ENCODE data around the gene NECTIN4. TPM values are rescaled to one million over a fixed set of nuclear protein-coding genes. Genes with fewer than 3 reads are reported as not detected.
"Not testable (repeated sequence)": the region's sequence is repeated elsewhere in the genome, so short reads cannot be mapped to it uniquely, and the experiment has no call there.

The NECTIN4 gene
- total RNA-seq, 1 donor from 2014 or later = 0.18 TPM

DNA sequence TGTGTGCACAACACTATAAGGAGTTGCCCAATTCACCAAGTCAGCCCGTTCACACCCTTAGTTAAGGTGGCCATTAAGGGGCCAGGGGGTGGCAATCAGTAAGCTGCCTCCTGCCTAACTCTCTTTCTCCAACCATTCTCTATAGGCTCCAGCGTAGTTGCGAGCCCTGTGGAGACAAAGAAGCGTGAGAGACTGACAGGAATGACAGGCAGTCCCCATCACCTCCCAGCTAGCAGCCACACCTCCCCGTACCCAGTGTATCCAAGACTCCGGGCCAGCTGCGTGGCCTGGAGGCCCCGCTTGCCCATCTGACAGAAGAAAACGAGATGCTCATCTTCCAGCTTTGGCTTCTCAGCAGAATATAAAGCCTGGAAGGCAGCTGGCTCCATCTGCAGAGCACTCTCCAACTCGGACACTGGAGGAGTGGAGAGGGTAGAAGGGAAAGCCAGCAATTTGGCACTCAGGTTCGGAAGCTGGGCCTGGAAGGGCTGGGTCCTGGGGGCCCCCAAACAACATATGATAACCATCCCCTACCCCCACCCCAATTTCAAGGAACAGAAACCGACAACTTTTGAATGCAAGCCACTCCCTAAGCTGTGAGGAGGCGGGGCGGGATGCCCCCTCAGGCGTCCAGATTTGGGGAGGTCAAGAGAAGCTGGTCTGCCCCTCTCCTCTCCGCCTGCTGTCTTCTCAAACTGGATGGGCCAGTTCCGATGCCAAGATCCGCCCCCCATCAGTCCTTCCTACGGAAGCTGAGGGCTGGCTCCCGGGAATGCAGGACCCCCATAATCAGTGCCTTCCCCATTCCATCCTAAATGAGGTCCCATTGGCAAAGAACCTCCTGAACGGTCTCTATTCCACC lies 51.5 kb downstream of the NECTIN4 start:
- intact Hi-C loops (cut with micrococcal nuclease) = loop anchor here (1.0 kb wide), 1 partner anchor 17 kb away; the partner anchor contains the start of gene F11R

DNA sequence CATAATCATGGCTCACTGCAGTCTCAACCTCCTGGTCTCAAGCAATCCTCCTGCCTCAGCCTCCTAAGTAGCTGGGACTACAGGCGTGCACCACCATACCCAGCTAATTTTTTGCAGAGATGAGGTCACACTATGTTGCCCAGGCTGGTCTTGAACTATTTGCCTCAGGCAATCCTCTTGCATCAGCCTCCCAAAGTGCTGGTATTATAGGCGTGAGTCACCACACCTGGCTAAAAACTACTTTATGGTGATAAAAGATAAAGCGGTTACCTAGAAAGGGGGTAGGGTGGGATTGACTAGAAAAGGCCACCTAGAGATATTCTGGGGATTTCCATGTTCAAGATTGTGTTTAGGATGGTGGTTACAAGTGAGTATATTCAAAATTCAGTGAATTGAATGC lies 55.6 kb downstream of the NECTIN4 start:
- intact Hi-C loops (cut with micrococcal nuclease) = no loop called here

DNA sequence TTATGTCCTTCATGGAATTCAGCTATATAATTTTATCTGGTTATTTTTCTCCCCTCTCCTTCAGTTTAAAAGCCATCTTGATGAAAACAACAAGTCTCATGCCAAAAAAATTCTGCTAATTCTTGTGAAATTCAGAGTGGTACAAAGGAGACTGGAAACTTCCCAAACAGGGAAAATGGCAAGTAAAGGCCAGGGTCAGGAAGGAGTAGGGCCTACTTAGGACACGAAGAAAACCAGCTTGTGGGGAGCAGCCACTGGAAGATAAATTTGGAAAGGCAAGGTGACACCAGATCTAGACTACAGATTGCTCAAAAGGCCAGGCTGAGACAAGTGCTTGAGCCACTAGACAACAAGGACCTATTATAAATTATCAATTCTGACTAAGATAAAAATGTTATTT lies 56.9 kb downstream of the NECTIN4 start:
- intact Hi-C loops (cut with micrococcal nuclease) = no loop called here

DNA sequence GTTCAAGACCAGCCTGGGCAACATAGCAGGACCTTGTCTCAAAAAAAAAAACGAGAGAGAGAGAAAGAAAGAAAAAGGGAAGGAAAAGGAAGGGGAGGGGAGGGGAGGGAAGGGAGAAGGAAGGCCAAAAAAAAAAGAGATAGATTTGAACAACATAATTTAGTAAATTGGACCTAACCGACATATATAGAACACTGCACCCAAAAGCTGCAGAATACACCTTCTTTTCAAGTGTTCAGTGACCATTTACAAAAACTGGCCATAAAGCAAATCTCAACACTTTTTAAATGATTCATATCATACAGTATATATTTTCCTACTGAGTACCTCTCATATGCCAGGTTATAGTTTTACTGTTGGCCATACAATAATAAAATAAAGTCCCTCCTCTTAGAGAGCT lies 57.5 kb downstream of the NECTIN4 start:
- intact Hi-C loops (cut with micrococcal nuclease) = no loop called here

DNA sequence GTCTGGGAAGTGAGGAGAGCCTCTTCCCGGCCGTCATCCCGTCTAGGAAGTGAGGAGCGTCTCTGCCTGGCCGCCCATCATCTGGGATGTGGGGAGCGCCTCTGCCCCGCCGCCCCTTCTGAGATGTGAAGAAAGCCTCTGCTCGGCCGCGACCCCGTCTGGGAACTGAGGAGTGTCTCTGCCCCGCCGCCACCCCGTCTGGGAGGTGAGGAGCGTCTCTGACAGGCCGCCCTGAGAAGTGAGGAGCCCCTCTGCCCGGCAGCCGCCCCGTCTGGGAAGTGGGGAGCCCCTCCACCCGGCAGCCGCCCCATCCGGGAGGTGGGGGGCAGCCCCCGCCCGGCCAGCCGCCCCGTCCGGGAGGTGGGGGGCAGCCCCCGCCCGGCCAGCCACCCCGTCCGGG lies 59.9 kb downstream of the NECTIN4 start:
- intact Hi-C loops (cut with micrococcal nuclease) = not testable (repeated sequence)

DNA sequence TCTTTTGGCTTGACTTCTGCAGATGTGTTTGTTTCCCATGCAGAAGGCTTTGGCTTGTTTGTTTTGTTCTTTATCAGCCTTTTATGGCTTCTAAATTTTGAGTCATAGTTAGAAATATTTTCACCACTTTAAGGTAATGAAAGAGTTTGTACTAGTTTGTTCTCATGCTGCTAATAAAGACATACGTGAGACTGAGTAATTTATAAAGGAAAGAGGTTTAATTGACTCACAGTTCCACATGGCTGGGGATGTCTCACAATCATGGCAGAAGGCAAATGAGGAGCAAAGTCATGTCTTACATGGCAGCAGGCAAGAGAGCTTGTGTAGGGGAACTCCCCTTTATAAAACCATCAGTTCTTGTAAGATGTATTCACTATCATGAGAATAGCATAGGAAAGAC lies 62.4 kb downstream of the NECTIN4 start:
- intact Hi-C loops (cut with micrococcal nuclease) = not testable (repeated sequence)

DNA sequence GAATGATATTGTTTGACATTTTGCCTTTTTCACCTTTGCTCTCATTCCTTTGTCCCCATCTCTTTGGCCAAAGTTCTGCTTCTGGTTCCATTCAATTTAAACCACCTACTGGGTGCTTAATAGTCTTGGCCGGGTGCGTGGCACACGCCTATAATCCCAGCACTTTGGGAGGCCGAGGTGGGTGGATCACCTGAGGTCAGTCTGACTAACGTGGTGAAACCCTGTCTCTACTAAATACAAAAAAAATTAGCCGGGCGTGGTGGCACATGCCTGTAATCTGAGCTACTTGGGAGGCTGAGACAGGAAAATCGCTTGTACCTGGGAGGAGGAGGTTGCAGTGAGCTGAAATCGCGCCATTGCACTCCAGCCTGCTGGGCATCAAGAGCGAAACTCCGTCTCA lies 66.9 kb downstream of the NECTIN4 start:
- intact Hi-C loops (cut with micrococcal nuclease) = not testable (repeated sequence)

DNA sequence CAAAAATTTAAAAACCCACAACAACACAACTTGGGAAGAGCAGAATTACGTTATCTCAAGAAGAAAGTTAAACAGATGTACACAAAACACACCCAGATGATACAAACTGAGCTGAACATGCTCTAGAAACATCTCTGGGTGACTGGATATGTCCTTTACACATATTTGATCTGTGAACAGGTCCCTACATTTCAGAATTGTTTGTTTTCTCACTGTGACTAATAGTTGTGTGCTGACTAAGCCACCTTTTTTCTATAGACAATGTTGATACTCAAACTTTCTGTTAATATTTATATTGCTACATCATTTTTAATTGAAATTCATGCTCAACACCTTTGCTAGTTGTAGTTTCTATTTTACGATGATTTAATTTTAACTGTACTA lies 67.4 kb downstream of the NECTIN4 start:
- intact Hi-C loops (cut with micrococcal nuclease) = loop anchor here (1.0 to 2.0 kb wide), 2 partner anchors 16 to 23 kb away; partner anchors contain the start of genes TSTD1 and USF1

DNA sequence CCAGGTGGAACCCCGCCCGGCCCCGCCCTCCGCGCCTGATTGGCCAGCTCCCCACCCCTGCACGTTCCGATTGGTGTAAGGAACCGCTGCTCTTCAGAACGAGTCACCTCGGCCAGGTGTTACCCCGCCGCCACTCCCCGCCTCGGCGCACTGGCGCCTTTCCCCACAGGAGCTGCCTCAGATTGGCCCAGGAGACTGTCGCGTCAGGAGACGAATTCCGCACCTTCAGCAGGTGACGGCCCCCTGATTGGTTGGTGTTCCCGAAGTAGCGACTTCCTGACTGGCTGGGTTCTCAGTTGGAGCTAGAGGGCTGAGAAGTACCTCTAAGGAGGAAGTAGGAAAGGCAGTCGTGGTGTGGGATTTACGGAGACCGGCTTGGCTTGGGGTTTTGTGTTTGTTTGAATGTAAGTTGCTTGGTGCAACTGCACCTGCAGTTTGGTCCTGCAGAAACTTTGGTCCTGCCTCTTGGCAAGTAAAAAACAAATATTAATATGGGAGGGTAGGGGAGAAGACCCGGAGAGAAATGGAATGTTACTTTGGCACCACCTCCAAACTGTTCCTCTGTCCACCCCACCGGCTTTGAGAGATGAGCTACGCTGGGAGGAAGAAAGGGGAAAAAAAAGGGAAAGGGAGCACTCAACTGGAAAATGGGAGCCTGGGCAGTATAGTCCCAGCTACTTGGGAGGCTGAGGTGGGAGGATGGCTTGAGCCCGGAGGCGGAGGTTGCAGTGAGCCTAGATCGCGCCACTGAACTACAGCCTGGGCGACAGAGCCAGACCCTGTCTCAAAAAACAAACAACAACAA lies 68.0 kb downstream of the NECTIN4 start:
- intact Hi-C loops (cut with micrococcal nuclease) = loop anchor here (1.0 to 2.0 kb wide), 2 partner anchors 17 to 23 kb away; partner anchors contain the start of genes TSTD1 and USF1

Other genes with a start within 250 kb of the NECTIN4 start
- gene CD244, start 226.7 kb downstream of the NECTIN4 start, total RNA-seq = 0.70 and 0.84 TPM in 2 replicates
- not detected in 2 replicates for gene ITLN1, start 204.4 kb downstream of the NECTIN4 start, total RNA-seq
- gene ITLN2, start 134.7 kb downstream of the NECTIN4 start, total RNA-seq = not detected in 2 replicates
- gene F11R, start 68.4 kb downstream of the NECTIN4 start, total RNA-seq = 11.1 and 16.8 TPM in 2 replicates
- gene TSTD1, start 50.6 kb downstream of the NECTIN4 start, total RNA-seq = 44.5 and 52.1 TPM in 2 replicates
- gene USF1, start 43.6 kb downstream of the NECTIN4 start, total RNA-seq = 75.8 and 78.5 TPM in 2 replicates
- 266 and 271 TPM in 2 replicates for gene ARHGAP30, start 19.7 kb downstream of the NECTIN4 start, total RNA-seq
- 0.20 TPM in 1 of 2 replicates, not detected in the other for gene KLHDC9, start 8.8 kb upstream of the NECTIN4 start, total RNA-seq
- 65.1 and 73.9 TPM in 2 replicates for gene PFDN2, start 28.5 kb upstream of the NECTIN4 start, total RNA-seq
- gene NIT1, start 28.5 kb upstream of the NECTIN4 start, total RNA-seq = 34.8 and 35.8 TPM in 2 replicates
- 33.8 and 35.2 TPM in 2 replicates for gene DEDD, start 43.1 kb upstream of the NECTIN4 start, total RNA-seq
- 111 and 116 TPM in 2 replicates for gene UFC1, start 64.4 kb upstream of the NECTIN4 start, total RNA-seq
- 30.9 and 35.3 TPM in 2 replicates for gene USP21, start 69.9 kb upstream of the NECTIN4 start, total RNA-seq
- gene PPOX, start 76.9 kb upstream of the NECTIN4 start, total RNA-seq = 29.6 and 36.3 TPM in 2 replicates
- 49.4 and 52.1 TPM in 2 replicates for gene B4GALT3, start 87.9 kb upstream of the NECTIN4 start, total RNA-seq
- gene ADAMTS4, start 109.5 kb upstream of the NECTIN4 start, total RNA-seq = 0.30 and 1.0 TPM in 2 replicates
- 81.5 and 83.0 TPM in 2 replicates for gene NDUFS2, start 112.8 kb upstream of the NECTIN4 start, total RNA-seq
- 2.5 and 3.1 TPM in 2 replicates for gene FCER1G, start 125.7 kb upstream of the NECTIN4 start, total RNA-seq
- gene APOA2, start 134.1 kb upstream of the NECTIN4 start, total RNA-seq = not detected in 2 replicates
- gene TOMM40L, start 136.5 kb upstream of the NECTIN4 start, total RNA-seq = 23.3 and 24.0 TPM in 2 replicates
- gene NR1I3, start 148.6 kb upstream of the NECTIN4 start, total RNA-seq = not detected in 2 replicates
- not detected in 2 replicates for gene PCP4L1, start 169.2 kb upstream of the NECTIN4 start, total RNA-seq
- 2.7 and 3.0 TPM in 2 replicates for gene MPZ, start 220.4 kb upstream of the NECTIN4 start, total RNA-seq
- gene SDHC, start 224.8 kb upstream of the NECTIN4 start, total RNA-seq = 167 and 174 TPM in 2 replicates